Neural cell (in vitro differentiated cells): ENCODE data around the gene TSGA10IP. TPM values are rescaled to one million over a fixed set of nuclear protein-coding genes. Genes with fewer than 3 reads are reported as not detected.

Source experiments
- H2AFZ ChIP-seq: fragments of 200-600, 300-800 bp; sonication (generic), shearing (Covaris generic); 2 replicates; pipeline ENCODE4 v1.6.0; 2014; ENCODE audit warnings: low read depth, mild to moderate bottlenecking, antibody characterized with exemption, low read length, moderate library complexity
- H3F3A ChIP-seq: fragments of 200-600 bp; shearing (Covaris generic); 2 replicates; pipeline ENCODE4 v1.6.1; 2016; ENCODE audit warnings: mild to moderate bottlenecking, moderate library complexity, mixed read lengths, antibody characterized with exemption, low read length; ENCODE audit not compliant: insufficient read depth, poor library complexity, severe bottlenecking
- H3K27ac ChIP-seq: fragments of 200-600, 300-800 bp; sonication (generic), shearing (Covaris generic); 2 replicates; pipeline ENCODE4 v1.5.1; 2014; ENCODE audit warnings: mild to moderate bottlenecking, low read length, moderate library complexity
- H3K27me3 ChIP-seq: fragments of 300-800, 200-600 bp; sonication (generic), shearing (Covaris generic); 2 replicates; pipeline ENCODE4 v1.6.0; 2014; ENCODE audit warnings: mild to moderate bottlenecking, low read depth, low read length, moderate library complexity; ENCODE audit not compliant: insufficient read depth
- H3K36me3 ChIP-seq: fragments of 300-800, 200-600 bp; sonication (generic), shearing (Covaris generic); 2 replicates; pipeline ENCODE4 v1.5.1; 2014; ENCODE audit warnings: mild to moderate bottlenecking, antibody characterized with exemption, low read length, moderate library complexity; ENCODE audit not compliant: insufficient read depth
- H3K4me2 ChIP-seq: fragments of 300-800, 200-600 bp; sonication (generic), shearing (Covaris generic); 2 replicates; pipeline ENCODE4 v1.6.0; 2014; ENCODE audit warnings: mild to moderate bottlenecking, low read length
- H3K4me3 ChIP-seq: fragments of 300-800, 200-600 bp; sonication (generic), shearing (Covaris generic); 2 replicates; pipeline ENCODE4 v1.5.1; 2014; ENCODE audit warnings: mild to moderate bottlenecking, low read length, moderate library complexity
- H3K79me2 ChIP-seq: fragments of 200-600 bp; shearing (Covaris generic); replicated peaks from 2 replicates; pipeline ENCODE4 v1.6.0; 2014; ENCODE audit warnings: mild to moderate bottlenecking, low read length, moderate library complexity; ENCODE audit not compliant: insufficient read depth
- H3K9ac ChIP-seq: fragments of 300-800, 200-600 bp; sonication (generic), shearing (Covaris generic); 2 replicates; pipeline ENCODE4 v1.6.1; 2016; ENCODE audit warnings: mild to moderate bottlenecking, low read length, mixed read lengths
- H3K9me2 ChIP-seq: fragments of 200-600 bp; shearing (Covaris generic); 2 replicates; pipeline ENCODE4 v1.6.1; 2016; ENCODE audit warnings: mild to moderate bottlenecking, low read length, mixed read lengths; ENCODE audit not compliant: insufficient read depth
- H3K9me3 ChIP-seq: fragments of 200-600, 300-800 bp; sonication (generic), shearing (Covaris generic); 2 replicates; pipeline ENCODE4 v1.6.1; 2016; ENCODE audit warnings: mild to moderate bottlenecking, mixed run types, low read length, moderate library complexity, mixed read lengths
- H4K20me1 ChIP-seq: fragments of 200-600 bp; shearing (Covaris generic); 2 replicates; pipeline ENCODE4 v1.6.1; 2016; ENCODE audit warnings: mild to moderate bottlenecking, mixed run types; ENCODE audit not compliant: insufficient read depth
- EP300 ChIP-seq: fragments of 450-650 bp; conservative IDR thresholded peaks from 2 replicates; pipeline ENCODE4 v1.6.1; 2014; ENCODE audit warnings: antibody characterized with exemption, mild to moderate bottlenecking, moderate library complexity; ENCODE audit not compliant: poor library complexity, severe bottlenecking
- EZH2 ChIP-seq: fragments of 200-600, 300-800 bp; shearing (Covaris generic), sonication (generic); IDR thresholded peaks from 2 replicates; pipeline ENCODE4 v1.6.1; 2014; ENCODE audit warnings: antibody characterized with exemption, low read length, borderline replicate concordance, mild to moderate bottlenecking; ENCODE audit not compliant: insufficient read depth, poor library complexity, severe bottlenecking
- MXI1 ChIP-seq: fragments of 450-650 bp; conservative IDR thresholded peaks from 2 replicates; pipeline ENCODE4 v1.6.1; 2014; ENCODE audit warnings: antibody characterized with exemption, mild to moderate bottlenecking; ENCODE audit not compliant: poor library complexity, severe bottlenecking
- POLR2AphosphoS5 ChIP-seq: IDR thresholded peaks from 2 replicates; pipeline ENCODE4 v1.6.1; 2012
- RAD21 ChIP-seq: fragments of 450-650 bp; conservative IDR thresholded peaks from 2 replicates; pipeline ENCODE4 v1.6.1; 2014; ENCODE audit warnings: antibody characterized with exemption, mild to moderate bottlenecking, moderate library complexity
- SMC3 ChIP-seq: fragments of 450-650 bp; conservative IDR thresholded peaks from 2 replicates; pipeline ENCODE4 v1.6.1; 2014; ENCODE audit warnings: antibody characterized with exemption, mild to moderate bottlenecking, moderate library complexity; ENCODE audit not compliant: poor library complexity
- TAF1 ChIP-seq: IDR thresholded peaks from 2 replicates; pipeline ENCODE4 v1.6.1; 2012; ENCODE audit warnings: low read depth
- polyA plus RNA-seq: library from polyadenylated mRNA; depleted of rRNA; stranded (reverse); fragments of >200 nt; gene quantifications from 2 replicates; pipeline ENCODE4 v1.2.3, GENCODE V29; 2014
- TF ChIP-seq, protein P1 (sequence below): fragments of 450-650 bp; IDR thresholded peaks from 2 replicates; pipeline ENCODE4 v1.5.1; 2014; ENCODE audit warnings: antibody characterized with exemption, mild to moderate bottlenecking, moderate library complexity; ENCODE audit not compliant: poor library complexity, severe bottlenecking
- TF ChIP-seq, protein P2 (sequence below): IDR thresholded peaks from 2 replicates; pipeline ENCODE4 v1.6.1; 2012; ENCODE audit warnings: borderline replicate concordance

Gene TSGA10IP
- polyA plus RNA-seq, 1 donor from 2014 or later: 0.53 TPM

DNA sequence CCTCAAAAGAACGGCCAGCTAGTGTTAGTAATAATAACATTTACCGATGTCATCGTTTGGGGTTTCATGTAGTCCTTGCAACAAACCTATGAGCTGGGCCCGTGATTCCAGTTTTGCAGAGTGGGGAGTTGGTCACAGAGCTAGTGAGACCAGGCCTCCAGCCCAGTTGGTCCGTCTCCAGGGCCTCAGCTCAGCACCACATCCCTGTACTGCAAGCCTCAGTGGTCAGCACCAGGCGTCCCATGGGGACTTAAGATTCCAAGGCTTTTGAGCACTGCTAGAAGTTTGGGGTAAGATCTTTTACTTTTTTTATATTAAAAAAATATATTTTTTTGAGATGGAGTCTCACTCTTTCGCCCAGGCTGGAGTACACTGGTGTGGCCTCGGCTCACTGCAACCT, 1.1 kb upstream of the TSGA10IP start:
- Histone ChIP-seq H3F3A (no peaks in the 10 kb centered on the region), H3K4me2 (no peak overlapping the region), H3K36me3 (no peaks in the 10 kb centered on the region), H3K9ac (no peak overlapping the region), H3K27me3 (no peaks in the 10 kb centered on the region), H4K20me1 (no peaks in the 10 kb centered on the region), H3K9me3 (no peaks in the 10 kb centered on the region), H3K9me2 (no peaks in the 10 kb centered on the region), H3K79me2 (no peaks in the 10 kb centered on the region), H3K4me3 (no peak overlapping the region), H2AFZ (no peak overlapping the region), H3K27ac (no peak overlapping the region)
- no peak for TF ChIP-seq TAF1
- TF ChIP-seq POLR2AphosphoS5: no peak
- TF ChIP-seq EP300: no peak
- TF ChIP-seq, protein P1, sequence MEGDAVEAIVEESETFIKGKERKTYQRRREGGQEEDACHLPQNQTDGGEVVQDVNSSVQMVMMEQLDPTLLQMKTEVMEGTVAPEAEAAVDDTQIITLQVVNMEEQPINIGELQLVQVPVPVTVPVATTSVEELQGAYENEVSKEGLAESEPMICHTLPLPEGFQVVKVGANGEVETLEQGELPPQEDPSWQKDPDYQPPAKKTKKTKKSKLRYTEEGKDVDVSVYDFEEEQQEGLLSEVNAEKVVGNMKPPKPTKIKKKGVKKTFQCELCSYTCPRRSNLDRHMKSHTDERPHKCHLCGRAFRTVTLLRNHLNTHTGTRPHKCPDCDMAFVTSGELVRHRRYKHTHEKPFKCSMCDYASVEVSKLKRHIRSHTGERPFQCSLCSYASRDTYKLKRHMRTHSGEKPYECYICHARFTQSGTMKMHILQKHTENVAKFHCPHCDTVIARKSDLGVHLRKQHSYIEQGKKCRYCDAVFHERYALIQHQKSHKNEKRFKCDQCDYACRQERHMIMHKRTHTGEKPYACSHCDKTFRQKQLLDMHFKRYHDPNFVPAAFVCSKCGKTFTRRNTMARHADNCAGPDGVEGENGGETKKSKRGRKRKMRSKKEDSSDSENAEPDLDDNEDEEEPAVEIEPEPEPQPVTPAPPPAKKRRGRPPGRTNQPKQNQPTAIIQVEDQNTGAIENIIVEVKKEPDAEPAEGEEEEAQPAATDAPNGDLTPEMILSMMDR: no peak
- TF ChIP-seq MXI1: no peak
- no peak for TF ChIP-seq EZH2
- TF ChIP-seq, protein P2, sequence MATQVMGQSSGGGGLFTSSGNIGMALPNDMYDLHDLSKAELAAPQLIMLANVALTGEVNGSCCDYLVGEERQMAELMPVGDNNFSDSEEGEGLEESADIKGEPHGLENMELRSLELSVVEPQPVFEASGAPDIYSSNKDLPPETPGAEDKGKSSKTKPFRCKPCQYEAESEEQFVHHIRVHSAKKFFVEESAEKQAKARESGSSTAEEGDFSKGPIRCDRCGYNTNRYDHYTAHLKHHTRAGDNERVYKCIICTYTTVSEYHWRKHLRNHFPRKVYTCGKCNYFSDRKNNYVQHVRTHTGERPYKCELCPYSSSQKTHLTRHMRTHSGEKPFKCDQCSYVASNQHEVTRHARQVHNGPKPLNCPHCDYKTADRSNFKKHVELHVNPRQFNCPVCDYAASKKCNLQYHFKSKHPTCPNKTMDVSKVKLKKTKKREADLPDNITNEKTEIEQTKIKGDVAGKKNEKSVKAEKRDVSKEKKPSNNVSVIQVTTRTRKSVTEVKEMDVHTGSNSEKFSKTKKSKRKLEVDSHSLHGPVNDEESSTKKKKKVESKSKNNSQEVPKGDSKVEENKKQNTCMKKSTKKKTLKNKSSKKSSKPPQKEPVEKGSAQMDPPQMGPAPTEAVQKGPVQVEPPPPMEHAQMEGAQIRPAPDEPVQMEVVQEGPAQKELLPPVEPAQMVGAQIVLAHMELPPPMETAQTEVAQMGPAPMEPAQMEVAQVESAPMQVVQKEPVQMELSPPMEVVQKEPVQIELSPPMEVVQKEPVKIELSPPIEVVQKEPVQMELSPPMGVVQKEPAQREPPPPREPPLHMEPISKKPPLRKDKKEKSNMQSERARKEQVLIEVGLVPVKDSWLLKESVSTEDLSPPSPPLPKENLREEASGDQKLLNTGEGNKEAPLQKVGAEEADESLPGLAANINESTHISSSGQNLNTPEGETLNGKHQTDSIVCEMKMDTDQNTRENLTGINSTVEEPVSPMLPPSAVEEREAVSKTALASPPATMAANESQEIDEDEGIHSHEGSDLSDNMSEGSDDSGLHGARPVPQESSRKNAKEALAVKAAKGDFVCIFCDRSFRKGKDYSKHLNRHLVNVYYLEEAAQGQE: no peak
- no peak for TF ChIP-seq RAD21
- TF ChIP-seq SMC3: no peak

DNA sequence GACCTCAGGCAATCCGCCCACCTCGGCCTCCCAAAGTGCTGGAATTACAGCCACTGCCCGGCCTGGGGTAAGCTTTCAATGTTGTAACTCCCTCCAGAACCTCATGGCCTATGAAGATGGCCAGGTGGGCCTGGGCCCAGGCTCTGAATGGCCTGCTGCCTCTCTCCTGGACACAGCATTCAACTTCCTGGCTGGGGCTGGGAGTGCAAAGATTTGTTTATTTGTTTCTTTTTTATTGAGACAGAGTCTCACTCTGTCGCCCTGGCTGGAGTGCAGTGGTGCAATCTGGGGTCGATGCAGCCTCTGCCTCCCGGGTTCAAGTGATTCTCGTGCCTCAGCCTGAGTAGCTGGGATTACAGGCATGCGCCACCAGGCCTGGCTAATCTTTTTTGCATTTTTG, 513 bp upstream of the TSGA10IP start:
- Histone ChIP-seq H3K4me3 (no peak overlapping the region), H3K9ac (no peak overlapping the region), H3F3A (no peaks in the 10 kb centered on the region), H2AFZ (no peak overlapping the region), H3K36me3 (no peaks in the 10 kb centered on the region), H3K9me3 (no peaks in the 10 kb centered on the region), H3K79me2 (no peaks in the 10 kb centered on the region), H4K20me1 (no peaks in the 10 kb centered on the region), H3K27ac (no peak overlapping the region), H3K9me2 (no peaks in the 10 kb centered on the region), H3K4me2 (no peak overlapping the region), H3K27me3 (no peaks in the 10 kb centered on the region)
- no peak for TF ChIP-seq EZH2
- TF ChIP-seq, protein P1: no peak
- no peak for TF ChIP-seq TAF1
- TF ChIP-seq MXI1: no peak
- no peak for TF ChIP-seq POLR2AphosphoS5
- TF ChIP-seq, protein P2: no peak
- TF ChIP-seq EP300: no peak
- TF ChIP-seq RAD21: no peak
- no peak for TF ChIP-seq SMC3
